ENCODE measurements around the gene RTRAF.

RTRAF gene

DNA sequence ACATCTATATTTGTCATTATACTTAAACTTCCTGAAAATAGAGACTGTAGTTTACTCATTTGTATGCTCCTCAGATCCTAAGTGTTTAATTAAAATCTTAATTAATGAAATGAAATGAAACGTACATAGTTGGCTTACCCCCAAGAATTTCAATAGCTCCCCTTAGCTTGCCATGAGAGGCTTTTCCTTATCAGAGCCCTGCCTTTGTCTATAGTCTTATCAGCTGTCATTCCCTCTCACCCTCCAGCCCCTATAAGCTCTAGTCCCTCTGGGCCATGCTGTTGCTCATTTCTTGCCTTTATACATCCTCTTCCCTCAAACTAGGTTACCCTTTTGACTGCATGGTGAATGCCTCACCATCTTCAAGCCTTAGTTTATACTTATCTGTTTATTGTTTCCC, 1.1 kb upstream of the RTRAF start:
- H3K4me3 ChIP-seq (replicated peaks in 1 of 2; ENCODE audit: low read depth in 2 of 2, low read length in 2 of 2), result no peak overlapping the region
- TF ChIP-seq, protein P1, sequence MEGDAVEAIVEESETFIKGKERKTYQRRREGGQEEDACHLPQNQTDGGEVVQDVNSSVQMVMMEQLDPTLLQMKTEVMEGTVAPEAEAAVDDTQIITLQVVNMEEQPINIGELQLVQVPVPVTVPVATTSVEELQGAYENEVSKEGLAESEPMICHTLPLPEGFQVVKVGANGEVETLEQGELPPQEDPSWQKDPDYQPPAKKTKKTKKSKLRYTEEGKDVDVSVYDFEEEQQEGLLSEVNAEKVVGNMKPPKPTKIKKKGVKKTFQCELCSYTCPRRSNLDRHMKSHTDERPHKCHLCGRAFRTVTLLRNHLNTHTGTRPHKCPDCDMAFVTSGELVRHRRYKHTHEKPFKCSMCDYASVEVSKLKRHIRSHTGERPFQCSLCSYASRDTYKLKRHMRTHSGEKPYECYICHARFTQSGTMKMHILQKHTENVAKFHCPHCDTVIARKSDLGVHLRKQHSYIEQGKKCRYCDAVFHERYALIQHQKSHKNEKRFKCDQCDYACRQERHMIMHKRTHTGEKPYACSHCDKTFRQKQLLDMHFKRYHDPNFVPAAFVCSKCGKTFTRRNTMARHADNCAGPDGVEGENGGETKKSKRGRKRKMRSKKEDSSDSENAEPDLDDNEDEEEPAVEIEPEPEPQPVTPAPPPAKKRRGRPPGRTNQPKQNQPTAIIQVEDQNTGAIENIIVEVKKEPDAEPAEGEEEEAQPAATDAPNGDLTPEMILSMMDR (IDR thresholded peaks at IDR 0.05; ENCODE audit: low read depth, low read length), result no peak
- DNase-seq (ENCODE audit: low read depth in 2 of 2), result no peak

DNA sequence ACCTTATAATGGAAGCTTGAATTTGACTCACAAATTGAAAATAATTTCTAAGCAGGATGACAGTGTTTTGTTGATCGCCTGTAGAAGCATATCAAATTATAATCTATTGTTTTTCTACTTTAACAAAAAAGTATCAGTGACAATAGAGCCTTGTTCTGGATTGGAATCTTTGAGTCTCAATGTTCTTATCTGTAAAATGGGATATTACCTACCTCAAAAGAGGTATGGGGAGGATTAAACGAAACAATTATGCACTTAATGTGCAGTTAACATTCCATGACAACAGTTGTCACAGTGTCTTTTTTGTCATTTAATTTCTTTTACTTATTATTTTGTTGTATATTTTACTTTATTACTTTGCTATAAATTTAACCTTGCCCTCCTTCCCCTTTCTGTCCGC, 1.1 kb downstream of the RTRAF start:
- no peak for DNase-seq (ENCODE audit: low read depth in 2 of 2)
- TF ChIP-seq, protein P1 (IDR thresholded peaks at IDR 0.05; ENCODE audit: low read depth, low read length), result no peak
- H3K4me3 ChIP-seq (replicated peaks in 1 of 2; ENCODE audit: low read depth in 2 of 2, low read length in 2 of 2), result peak overlapping the region; percentile 84 to 90

DNA sequence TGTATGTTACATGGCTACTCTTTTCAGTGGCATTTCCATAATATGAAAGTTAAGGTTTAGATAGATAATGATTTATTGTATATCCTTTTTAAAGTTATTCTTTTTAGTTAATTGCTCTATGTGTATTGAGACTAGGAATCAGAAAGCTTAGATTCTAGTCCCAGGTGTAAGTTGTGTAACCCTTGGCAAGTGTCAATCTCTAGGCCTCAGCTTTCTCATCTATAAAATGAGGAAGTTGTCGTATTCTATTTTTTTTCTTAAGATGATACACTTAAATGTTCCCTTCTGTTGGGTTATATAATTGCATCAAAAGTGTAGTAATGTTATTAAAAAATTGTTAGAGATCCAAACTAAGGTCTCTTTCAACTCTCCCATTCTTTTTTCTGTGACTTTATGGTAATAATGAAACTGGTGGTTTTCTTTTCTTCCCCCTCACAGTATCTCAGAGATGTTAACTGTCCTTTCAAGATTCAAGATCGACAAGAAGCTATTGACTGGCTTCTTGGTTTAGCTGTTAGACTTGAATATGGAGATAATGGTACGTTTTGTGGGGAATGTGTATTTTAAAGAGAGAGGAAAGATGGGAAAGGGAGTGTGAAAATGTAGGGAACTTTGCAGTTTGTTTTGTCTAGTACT, 4.1 kb downstream of the RTRAF start:
- TF ChIP-seq, protein P1 (IDR thresholded peaks at IDR 0.05; ENCODE audit: low read depth, low read length), result no peak

DNA sequence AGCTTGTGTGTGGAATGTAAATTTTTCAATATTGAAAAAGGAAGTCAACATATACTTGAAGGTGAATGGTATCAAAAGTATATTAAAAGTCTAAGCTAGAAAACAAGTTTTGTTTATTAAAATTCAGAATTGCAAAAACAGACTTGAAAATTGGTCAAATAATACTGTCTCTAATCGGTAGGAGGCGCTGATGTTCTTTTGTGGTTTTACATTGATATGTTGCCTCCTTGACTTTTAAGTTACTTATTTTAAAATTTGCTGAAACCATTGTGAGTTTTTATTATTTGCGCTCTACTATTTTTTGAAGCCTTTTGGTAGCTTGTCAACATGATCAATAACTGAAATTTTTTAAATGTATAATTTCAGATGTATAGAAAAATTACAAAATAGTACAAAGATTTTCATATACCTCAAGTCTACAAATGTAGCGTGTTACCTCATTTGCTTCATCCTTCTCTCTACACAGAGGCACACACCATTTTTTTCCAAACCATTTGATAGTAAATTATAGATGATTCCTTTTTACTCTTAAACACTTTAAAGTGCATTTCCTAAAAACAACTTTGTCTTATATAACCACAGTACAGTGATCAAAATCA, 6.9 kb downstream of the RTRAF start:
- DNase-seq (ENCODE audit: low read depth in 2 of 2), result peak; percentile 80 to 87
- H3K4me3 ChIP-seq (replicated peaks in 1 of 2; ENCODE audit: low read depth in 2 of 2, low read length in 2 of 2), result no peak overlapping the region
- TF ChIP-seq, protein P1 (IDR thresholded peaks at IDR 0.05; ENCODE audit: low read depth, low read length), result peak; percentile 72

More for the DNA sequence above, 4.1 kb downstream of the RTRAF start:
- H3K4me3 ChIP-seq (replicated peaks in 1 of 2; ENCODE audit: low read depth in 2 of 2, low read length in 2 of 2), result no peak overlapping the region
- no peak for DNase-seq (ENCODE audit: low read depth in 2 of 2)

DNA sequence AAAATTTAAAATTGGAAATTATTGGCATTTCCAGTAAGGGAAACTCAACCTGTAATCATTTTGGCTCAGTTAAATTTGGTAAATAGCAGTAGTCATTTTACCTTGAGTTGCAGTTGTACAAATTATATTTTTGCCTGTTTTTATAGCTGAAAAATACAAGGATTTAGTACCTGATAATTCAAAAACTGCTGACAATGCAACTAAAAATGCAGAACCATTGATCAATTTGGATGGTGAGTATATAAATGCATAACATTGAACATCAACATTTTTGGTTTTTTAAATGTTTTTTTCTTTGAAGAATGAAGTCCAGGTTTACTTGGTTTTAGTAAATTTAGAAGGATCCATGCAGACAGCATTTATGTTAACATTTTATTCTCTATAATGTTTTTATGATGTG, 9.0 kb downstream of the RTRAF start:
- no peak overlapping the region for H3K4me3 ChIP-seq (replicated peaks in 1 of 2; ENCODE audit: low read depth in 2 of 2, low read length in 2 of 2)
- no peak for DNase-seq (ENCODE audit: low read depth in 2 of 2)
- TF ChIP-seq, protein P1 (IDR thresholded peaks at IDR 0.05; ENCODE audit: low read depth, low read length), result no peak

DNA sequence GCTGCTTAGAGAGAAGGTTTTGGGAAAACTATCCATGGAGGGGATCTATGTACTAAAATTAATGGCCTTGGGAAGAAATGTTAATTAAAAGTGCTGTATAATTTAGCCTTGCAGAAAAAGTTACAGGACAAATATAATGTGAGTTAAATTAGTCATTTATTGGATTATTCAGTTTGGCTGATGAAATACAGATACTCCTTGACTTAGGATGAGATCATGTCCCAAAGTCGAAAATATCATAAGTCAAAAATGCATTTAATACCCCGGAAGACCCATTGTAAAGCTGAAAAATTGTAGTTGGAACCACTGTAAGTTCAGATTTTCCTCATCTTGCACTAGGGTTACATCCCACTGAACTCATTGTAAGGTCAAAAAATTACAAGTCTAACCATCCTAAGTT, 9.7 kb downstream of the RTRAF start:
- H3K4me3 ChIP-seq (replicated peaks in 1 of 2; ENCODE audit: low read depth in 2 of 2, low read length in 2 of 2), result no peak overlapping the region
- TF ChIP-seq, protein P1 (IDR thresholded peaks at IDR 0.05; ENCODE audit: low read depth, low read length), result no peak
- peak in 1 of 2 donors; percentile 85 for DNase-seq (ENCODE audit: low read depth in 2 of 2)

All from cardiac fibroblast (primary cell).